ENCODE results near the gene SCG2. TPM values are rescaled to one million over a fixed set of nuclear protein-coding genes. Genes with fewer than 3 reads are reported as not detected.

Gene SCG2
- total RNA-seq, 3 donors from 2014 or later (not counting 1 experiment from before 2014, with no cell fraction given) = 0.13 TPM; not detected in 2

- Mint-ChIP-seq H3K36me3 (no peaks in the 10 kb centered on the region), H3K27ac (no peak overlapping the region), H3K9me3 (no peaks in the 10 kb centered on the region), H3K4me3 (no peak overlapping the region), H3K4me1 (no peaks in the 10 kb centered on the region), H3K27me3 (ENCODE audit: low read depth in 2 of 2) (peaks cover 0 to 11% of the 10 kb centered on the region in 2 donors)
- H3K27ac ChIP-seq (ENCODE audit: low read length) = no peak overlapping the region
- intact Hi-C loops (cut with micrococcal nuclease) = no loop called here
- H3K27me3 ChIP-seq (ENCODE audit: control insufficient read depth, insufficient read depth, low read length) = no peaks in the 10 kb centered on the region
- no peak for TF ChIP-seq CTCF (IDR thresholded peaks at IDR 0.05)
- no peaks in the 10 kb centered on the region for H3K36me3 ChIP-seq (ENCODE audit: control insufficient read depth, insufficient read depth, low read length)
- no peaks in the 10 kb centered on the region for H3K9me3 ChIP-seq (ENCODE audit: control insufficient read depth, insufficient read depth, low read length)
- WGBS (ENCODE audit: insufficient coverage) = no CpG with 5 or more reads among the region's 1 CpG
- ATAC-seq (no peak), DNase-seq (no peak)
- H3K4me1 ChIP-seq (ENCODE audit: control insufficient read depth, insufficient read depth, low read length) = no peaks in the 10 kb centered on the region
- H3K4me3 ChIP-seq (ENCODE audit: low read length) = no peak overlapping the region
These were observed 40.3 kb upstream of the SCG2 start for GRCh38 chr2:223642506-223642905.

GRCh38 chr2:223641082-223641481 is 38.9 kb upstream of the SCG2 start:
- intact Hi-C loops (cut with micrococcal nuclease) = no loop called here

GRCh38 chr2:223635080-223635479 is 32.9 kb upstream of the SCG2 start:
- WGBS (ENCODE audit: insufficient coverage) = 33% methylated on average over 1 of the region's 1 CpG
- Mint-ChIP-seq H3K4me1 (no peaks in the 10 kb centered on the region), H3K27ac (no peak overlapping the region), H3K27me3 (ENCODE audit: low read depth in 2 of 2) (peaks cover 2 to 6% of the 10 kb centered on the region in 2 donors), H3K36me3 (no peaks in the 10 kb centered on the region), H3K4me3 (no peak overlapping the region), H3K9me3 (peaks cover 0 to 2% of the 10 kb centered on the region in 2 donors)
- no peak for TF ChIP-seq CTCF (IDR thresholded peaks at IDR 0.05)
- H3K9me3 ChIP-seq (ENCODE audit: control insufficient read depth, insufficient read depth, low read length) = no peaks in the 10 kb centered on the region
- H3K36me3 ChIP-seq (ENCODE audit: control insufficient read depth, insufficient read depth, low read length) = no peaks in the 10 kb centered on the region
- ATAC-seq (no peak), DNase-seq (no peak)
- H3K4me3 ChIP-seq (ENCODE audit: low read length) = no peak overlapping the region
- no peaks in the 10 kb centered on the region for H3K27me3 ChIP-seq (ENCODE audit: control insufficient read depth, insufficient read depth, low read length)
- H3K4me1 ChIP-seq (ENCODE audit: control insufficient read depth, insufficient read depth, low read length) = no peaks in the 10 kb centered on the region
- intact Hi-C loops (cut with micrococcal nuclease) = no loop called here
- no peak overlapping the region for H3K27ac ChIP-seq (ENCODE audit: low read length)

More at GRCh38 chr2:223641082-223641481, 38.9 kb upstream of the SCG2 start:
- no peaks in the 10 kb centered on the region for H3K9me3 ChIP-seq (ENCODE audit: control insufficient read depth, insufficient read depth, low read length)
- no peaks in the 10 kb centered on the region for H3K4me1 Mint-ChIP-seq
- ATAC-seq = no peak
- H3K27me3 ChIP-seq (ENCODE audit: control insufficient read depth, insufficient read depth, low read length) = no peaks in the 10 kb centered on the region
- no peaks in the 10 kb centered on the region for H3K9me3 Mint-ChIP-seq
- H3K27me3 Mint-ChIP-seq (ENCODE audit: low read depth in 2 of 2) = no peaks in the 10 kb centered on the region
- H3K4me3 Mint-ChIP-seq = no peak overlapping the region
- no peak overlapping the region for H3K27ac ChIP-seq (ENCODE audit: low read length)
- H3K36me3 ChIP-seq (ENCODE audit: control insufficient read depth, insufficient read depth, low read length) = no peaks in the 10 kb centered on the region
- H3K27ac Mint-ChIP-seq = no peak overlapping the region
- H3K4me1 ChIP-seq (ENCODE audit: control insufficient read depth, insufficient read depth, low read length) = no peaks in the 10 kb centered on the region
- TF ChIP-seq CTCF (IDR thresholded peaks at IDR 0.05) = no peak
- 67% methylated on average over 5 of the region's 5 CpGs for WGBS (ENCODE audit: insufficient coverage)
- no peak for DNase-seq
- no peaks in the 10 kb centered on the region for H3K36me3 Mint-ChIP-seq
- H3K4me3 ChIP-seq (ENCODE audit: low read length) = no peak overlapping the region

- Histone ChIP-seq H3K27me3 (ENCODE audit: control insufficient read depth, insufficient read depth, low read length) (no peaks in the 10 kb centered on the region), H3K36me3 (ENCODE audit: control insufficient read depth, insufficient read depth, low read length) (no peaks in the 10 kb centered on the region), H3K9me3 (ENCODE audit: control insufficient read depth, insufficient read depth, low read length) (no peaks in the 10 kb centered on the region), H3K4me3 (ENCODE audit: low read length) (no peak overlapping the region), H3K4me1 (ENCODE audit: control insufficient read depth, insufficient read depth, low read length) (no peaks in the 10 kb centered on the region), H3K27ac (ENCODE audit: low read length) (no peak overlapping the region)
- H3K4me3 Mint-ChIP-seq = no peak overlapping the region
- H3K27me3 Mint-ChIP-seq (ENCODE audit: low read depth in 2 of 2) = peaks cover 5 to 13% of the 10 kb centered on the region in 2 donors
- intact Hi-C loops (cut with micrococcal nuclease) = no loop called here
- no peaks in the 10 kb centered on the region for H3K4me1 Mint-ChIP-seq
- no peaks in the 10 kb centered on the region for H3K36me3 Mint-ChIP-seq
- H3K27ac Mint-ChIP-seq = no peak overlapping the region
- H3K9me3 Mint-ChIP-seq = peaks cover 0 to 2% of the 10 kb centered on the region in 2 donors
- WGBS (ENCODE audit: insufficient coverage) = 86% methylated on average over 3 of the region's 3 CpGs
- no peak for DNase-seq
- no peak for ATAC-seq
- no peak for TF ChIP-seq CTCF (IDR thresholded peaks at IDR 0.05)
These were observed 32.1 kb upstream of the SCG2 start for GRCh38 chr2:223634238-223634637.

Data from natural killer cell (primary cell).